ENCODE measurements around the gene MRPL23. TPM values are rescaled to one million over a fixed set of nuclear protein-coding genes. Genes with fewer than 3 reads are reported as not detected.

Gene MRPL23
- total and polyA plus RNA-seq, 2 donors (not counting 3 experiments of a cell fraction or from before 2014, with no cell fraction given) = 72.7 to 222 TPM

GRCh38 chr11:1937616-1938342, 9.4 kb upstream of the MRPL23 start:
- FAIRE-seq = no peak
- CTCF ChIA-PET = interaction anchor here (0.8 to 1.5 kb wide), 2 partner anchors 27 to 55 kb away, joined by 4 to 5 read pairs; no protein-coding TSS in a partner anchor
- no peaks in the 10 kb centered on the region for H3K9me3 ChIP-seq (replicated peaks; ENCODE audit: control insufficient read depth, insufficient read depth, low read length)

More at GRCh38 chr11:1937616-1938342, 9.4 kb upstream of the MRPL23 start:
- Histone ChIP-seq H3K27me3 (ENCODE audit: control insufficient read depth in 2 of 2, insufficient read depth in 2 of 2, low read length in 2 of 2) (no peaks in the 10 kb centered on the region), H2AFZ (ENCODE audit: low read depth, low read length) (no peak overlapping the region), H3K4me2 (ENCODE audit: insufficient read depth, low read length) (no peak overlapping the region), H3K79me2 (ENCODE audit: control insufficient read depth, insufficient read depth, low read length) (no peaks in the 10 kb centered on the region), H3K9me1 (replicated peaks; ENCODE audit: control insufficient read depth, extremely low read depth, insufficient read depth, low read length) (no peaks in the 10 kb centered on the region), H4K20me1 (replicated peaks; ENCODE audit: control insufficient read depth, extremely low read depth, insufficient read depth, low read length) (no peaks in the 10 kb centered on the region), H3K27ac (ENCODE audit: insufficient read depth, low read depth, low read length) (no peak overlapping the region), H3K36me3 (ENCODE audit: control insufficient read depth in 2 of 2, extremely low read depth in 1 of 2, insufficient read depth in 2 of 2, low read length in 2 of 2) (no peaks in the 10 kb centered on the region), H3K9ac (replicated peaks; ENCODE audit: extremely low read depth, insufficient read depth, low read length) (no peak overlapping the region), H3K4me1 (ENCODE audit: control insufficient read depth, extremely low read depth, insufficient read depth, low read length) (no peaks in the 10 kb centered on the region), H3K4me3 (replicated peaks in 1 of 3; ENCODE audit: insufficient read depth in 1 of 3, low read depth in 1 of 3, low read length in 3 of 3) (no peak overlapping the region)
- TF ChIP-seq FOS (IDR thresholded peaks at IDR 0.05; ENCODE audit: borderline replicate concordance, insufficient read depth, low read length) = no peak
- TF ChIP-seq EZH2 (IDR thresholded peaks at IDR 0.05; ENCODE audit: borderline replicate concordance, low read depth, low read length, severe bottlenecking) = no peak
- TF ChIP-seq POLR2AphosphoS5 (IDR thresholded peaks at IDR 0.05; ENCODE audit: insufficient read depth, low read depth, low read length) = no peak
- no peak for TF ChIP-seq MAX (IDR thresholded peaks at IDR 0.05; ENCODE audit: insufficient read depth, insufficient read length)
- no peak for TF ChIP-seq JUN (IDR thresholded peaks at IDR 0.05; ENCODE audit: borderline replicate concordance, insufficient read depth, insufficient read length, low read depth)
- TF ChIP-seq, protein P1, sequence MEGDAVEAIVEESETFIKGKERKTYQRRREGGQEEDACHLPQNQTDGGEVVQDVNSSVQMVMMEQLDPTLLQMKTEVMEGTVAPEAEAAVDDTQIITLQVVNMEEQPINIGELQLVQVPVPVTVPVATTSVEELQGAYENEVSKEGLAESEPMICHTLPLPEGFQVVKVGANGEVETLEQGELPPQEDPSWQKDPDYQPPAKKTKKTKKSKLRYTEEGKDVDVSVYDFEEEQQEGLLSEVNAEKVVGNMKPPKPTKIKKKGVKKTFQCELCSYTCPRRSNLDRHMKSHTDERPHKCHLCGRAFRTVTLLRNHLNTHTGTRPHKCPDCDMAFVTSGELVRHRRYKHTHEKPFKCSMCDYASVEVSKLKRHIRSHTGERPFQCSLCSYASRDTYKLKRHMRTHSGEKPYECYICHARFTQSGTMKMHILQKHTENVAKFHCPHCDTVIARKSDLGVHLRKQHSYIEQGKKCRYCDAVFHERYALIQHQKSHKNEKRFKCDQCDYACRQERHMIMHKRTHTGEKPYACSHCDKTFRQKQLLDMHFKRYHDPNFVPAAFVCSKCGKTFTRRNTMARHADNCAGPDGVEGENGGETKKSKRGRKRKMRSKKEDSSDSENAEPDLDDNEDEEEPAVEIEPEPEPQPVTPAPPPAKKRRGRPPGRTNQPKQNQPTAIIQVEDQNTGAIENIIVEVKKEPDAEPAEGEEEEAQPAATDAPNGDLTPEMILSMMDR (IDR thresholded peaks at IDR 0.05; ENCODE audit: extremely low read depth in 1 of 2, insufficient read depth in 1 of 2, low read depth in 1 of 2, low read length in 2 of 2) = no peak
- no peak for TF ChIP-seq MYC (IDR thresholded peaks at IDR 0.05; ENCODE audit: low read depth, low read length)
- TF ChIP-seq GATA2 (IDR thresholded peaks at IDR 0.05; ENCODE audit: insufficient read depth, insufficient read length, low read depth, low read length) = no peak
- no peak for TF ChIP-seq POLR2A (IDR thresholded peaks at IDR 0.05; ENCODE audit: low read depth, low read length)
- POLR2A ChIA-PET = no interaction called here
- BruUV-seq (replicated peaks) = no TSS peak
- dilution Hi-C loops (cut with MboI; ENCODE audit: extremely low pct_ligation_motif_present, low sequenced_read_pairs) = no loop called here
- no peak for DNase-seq (ENCODE audit: low read depth, low spot score)
- intact Hi-C loops (cut with micrococcal nuclease) = loop anchor here (2.0 kb wide), 1 partner anchor 29 kb away; no protein-coding TSS in a partner anchor
